Loucy (cell line): ENCODE data around the gene COBLL1.

Source experiments
- H2AFZ ChIP-seq: fragments of 200-600 bp; sonication (generic); 2 replicates; pipeline ENCODE4 v1.6.0; 2016; ENCODE audit warnings: antibody characterized with exemption, mild to moderate bottlenecking, low read length, moderate library complexity
- H3F3A ChIP-seq: fragments of 200-600 bp; 2 replicates; pipeline ENCODE4 v1.6.0; 2016; ENCODE audit warnings: antibody characterized with exemption, low read depth, mild to moderate bottlenecking
- H3K27me3 ChIP-seq: fragments of 200-600 bp; sonication (generic); 2 replicates; pipeline ENCODE4 v1.6.1; 2014; ENCODE audit warnings: low read length, mild to moderate bottlenecking; ENCODE audit not compliant: insufficient read depth, poor library complexity, severe bottlenecking
- H3K36me3 ChIP-seq: fragments of 200-600 bp; sonication (generic); 2 replicates; pipeline ENCODE4 v1.6.1; 2016; ENCODE audit warnings: low read length; ENCODE audit not compliant: insufficient read depth
- H3K4me1 ChIP-seq: fragments of 200-600 bp; sonication (generic); 2 replicates; pipeline ENCODE4 v1.5.1; 2014; ENCODE audit warnings: low read length, mild to moderate bottlenecking; ENCODE audit not compliant: insufficient read depth, poor library complexity, severe bottlenecking
- H3K4me2 ChIP-seq: fragments of 200-600 bp; sonication (generic); 2 replicates; pipeline ENCODE4 v1.6.0; 2014; ENCODE audit warnings: antibody characterized with exemption, low read length, low read depth, mild to moderate bottlenecking; ENCODE audit not compliant: poor library complexity, severe bottlenecking
- H3K4me3 ChIP-seq: fragments of 200-600 bp; sonication (generic); 2 replicates; pipeline ENCODE4 v1.5.1; 2014; ENCODE audit warnings: low read length, mild to moderate bottlenecking, mixed read lengths; ENCODE audit not compliant: poor library complexity, severe bottlenecking
- H3K79me2 ChIP-seq: fragments of 200-600 bp; sonication (generic); 2 replicates; pipeline ENCODE4 v1.6.1; 2014; ENCODE audit warnings: low read length; ENCODE audit not compliant: insufficient read depth
- H3K9ac ChIP-seq: fragments of 200-600 bp; sonication (generic); 2 replicates; pipeline ENCODE4 v1.6.0; 2014; ENCODE audit warnings: mild to moderate bottlenecking, low read depth, low read length, moderate library complexity; ENCODE audit not compliant: poor library complexity, severe bottlenecking
- H3K9me2 ChIP-seq: fragments of 200-600 bp; sonication (generic); replicated peaks from 2 replicates; pipeline ENCODE4 v1.6.1; 2016; ENCODE audit warnings: low read depth, low read length, mixed read lengths
- H3K9me3 ChIP-seq: fragments of 200-600 bp; sonication (generic); 2 replicates; pipeline ENCODE4 v1.6.1; 2014; ENCODE audit warnings: mild to moderate bottlenecking, antibody characterized with exemption, low read length, low read depth; ENCODE audit not compliant: insufficient read depth
- H4K20me1 ChIP-seq: fragments of 200-600 bp; sonication (generic); 2 replicates; pipeline ENCODE4 v1.6.0; 2014; ENCODE audit warnings: antibody characterized with exemption, low read length, mild to moderate bottlenecking; ENCODE audit not compliant: insufficient read depth, poor library complexity, severe bottlenecking
- EZH2phosphoT487 ChIP-seq: fragments of 200-600 bp; IDR thresholded peaks from 2 replicates; pipeline ENCODE4 v1.6.1; 2018; ENCODE audit warnings: antibody characterized with exemption, mild to moderate bottlenecking, moderate library complexity, borderline replicate concordance
- TF ChIP-seq, protein P1 (sequence below): fragments of 200-600 bp; sonication (generic); conservative IDR thresholded peaks from 2 replicates; pipeline ENCODE4 v1.5.1; 2014; ENCODE audit warnings: mild to moderate bottlenecking, antibody characterized with exemption, low read length

The COBLL1 gene

GRCh38 chr2:164821338-164821737 is 20.3 kb downstream of the COBLL1 start:
- no peak overlapping the region for H3K9ac ChIP-seq
- H3K36me3 ChIP-seq: no peaks in the 10 kb centered on the region
- H3K4me3 ChIP-seq: no peak overlapping the region
- H3K4me2 ChIP-seq: no peak overlapping the region
- H3K4me1 ChIP-seq: peaks cover 19% of the 10 kb centered on the region
- H3K27me3 ChIP-seq: no peaks in the 10 kb centered on the region
- H3K79me2 ChIP-seq: no peaks in the 10 kb centered on the region
- peaks cover 8% of the 10 kb centered on the region; the same call in 1 of the 2 replicates for H3F3A ChIP-seq
- H2AFZ ChIP-seq: no peak overlapping the region
- no peaks in the 10 kb centered on the region for H3K9me2 ChIP-seq
- no peak for TF ChIP-seq EZH2phosphoT487
- TF ChIP-seq, protein P1, sequence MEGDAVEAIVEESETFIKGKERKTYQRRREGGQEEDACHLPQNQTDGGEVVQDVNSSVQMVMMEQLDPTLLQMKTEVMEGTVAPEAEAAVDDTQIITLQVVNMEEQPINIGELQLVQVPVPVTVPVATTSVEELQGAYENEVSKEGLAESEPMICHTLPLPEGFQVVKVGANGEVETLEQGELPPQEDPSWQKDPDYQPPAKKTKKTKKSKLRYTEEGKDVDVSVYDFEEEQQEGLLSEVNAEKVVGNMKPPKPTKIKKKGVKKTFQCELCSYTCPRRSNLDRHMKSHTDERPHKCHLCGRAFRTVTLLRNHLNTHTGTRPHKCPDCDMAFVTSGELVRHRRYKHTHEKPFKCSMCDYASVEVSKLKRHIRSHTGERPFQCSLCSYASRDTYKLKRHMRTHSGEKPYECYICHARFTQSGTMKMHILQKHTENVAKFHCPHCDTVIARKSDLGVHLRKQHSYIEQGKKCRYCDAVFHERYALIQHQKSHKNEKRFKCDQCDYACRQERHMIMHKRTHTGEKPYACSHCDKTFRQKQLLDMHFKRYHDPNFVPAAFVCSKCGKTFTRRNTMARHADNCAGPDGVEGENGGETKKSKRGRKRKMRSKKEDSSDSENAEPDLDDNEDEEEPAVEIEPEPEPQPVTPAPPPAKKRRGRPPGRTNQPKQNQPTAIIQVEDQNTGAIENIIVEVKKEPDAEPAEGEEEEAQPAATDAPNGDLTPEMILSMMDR: no peak
- H3K9me3 ChIP-seq: no peaks in the 10 kb centered on the region
- no peaks in the 10 kb centered on the region for H4K20me1 ChIP-seq

GRCh38 chr2:164818149-164819136 is 23.2 kb downstream of the COBLL1 start:
- no peaks in the 10 kb centered on the region for H3F3A ChIP-seq
- no peaks in the 10 kb centered on the region for H3K9me3 ChIP-seq
- no peaks in the 10 kb centered on the region for H3K36me3 ChIP-seq
- H3K9me2 ChIP-seq: no peaks in the 10 kb centered on the region
- H2AFZ ChIP-seq: no peak overlapping the region
- no peaks in the 10 kb centered on the region for H3K4me1 ChIP-seq
- no peak for TF ChIP-seq EZH2phosphoT487
- TF ChIP-seq, protein P1: no peak
- no peaks in the 10 kb centered on the region for H4K20me1 ChIP-seq
- no peak overlapping the region for H3K4me3 ChIP-seq
- H3K27me3 ChIP-seq: no peaks in the 10 kb centered on the region
- no peaks in the 10 kb centered on the region for H3K79me2 ChIP-seq
- H3K9ac ChIP-seq: no peak overlapping the region
- H3K4me2 ChIP-seq: no peak overlapping the region

GRCh38 chr2:164816900-164817299 is 24.7 kb downstream of the COBLL1 start:
- Histone ChIP-seq H3K27me3 (no peaks in the 10 kb centered on the region), H3K9ac (no peak overlapping the region), H3F3A (no peaks in the 10 kb centered on the region), H3K4me3 (no peak overlapping the region), H3K9me3 (no peaks in the 10 kb centered on the region), H3K9me2 (no peaks in the 10 kb centered on the region), H3K36me3 (no peaks in the 10 kb centered on the region), H3K4me2 (no peak overlapping the region), H3K79me2 (no peaks in the 10 kb centered on the region), H3K4me1 (no peaks in the 10 kb centered on the region), H4K20me1 (no peaks in the 10 kb centered on the region), H2AFZ (peak overlapping the region; percentile 27; the same call in 1 of the 2 replicates)
- TF ChIP-seq, protein P1: no peak
- TF ChIP-seq EZH2phosphoT487: no peak
